Neural cell (in vitro differentiated cells): ENCODE measurements around the gene PXDN. TPM values are rescaled to one million over a fixed set of nuclear protein-coding genes. Genes with fewer than 3 reads are reported as not detected.

Source experiments
- H2AFZ ChIP-seq: fragments of 200-600, 300-800 bp; sonication (generic), shearing (Covaris generic); 2 replicates; pipeline ENCODE4 v1.6.0; 2014; ENCODE audit warnings: low read depth, mild to moderate bottlenecking, antibody characterized with exemption, low read length, moderate library complexity
- H3F3A ChIP-seq: fragments of 200-600 bp; shearing (Covaris generic); 2 replicates; pipeline ENCODE4 v1.6.1; 2016; ENCODE audit warnings: mild to moderate bottlenecking, moderate library complexity, mixed read lengths, antibody characterized with exemption, low read length; ENCODE audit not compliant: insufficient read depth, poor library complexity, severe bottlenecking
- H3K27ac ChIP-seq: fragments of 200-600, 300-800 bp; sonication (generic), shearing (Covaris generic); 2 replicates; pipeline ENCODE4 v1.5.1; 2014; ENCODE audit warnings: mild to moderate bottlenecking, low read length, moderate library complexity
- H3K27me3 ChIP-seq: fragments of 300-800, 200-600 bp; sonication (generic), shearing (Covaris generic); 2 replicates; pipeline ENCODE4 v1.6.0; 2014; ENCODE audit warnings: mild to moderate bottlenecking, low read depth, low read length, moderate library complexity; ENCODE audit not compliant: insufficient read depth
- H3K36me3 ChIP-seq: fragments of 300-800, 200-600 bp; sonication (generic), shearing (Covaris generic); 2 replicates; pipeline ENCODE4 v1.5.1; 2014; ENCODE audit warnings: mild to moderate bottlenecking, antibody characterized with exemption, low read length, moderate library complexity; ENCODE audit not compliant: insufficient read depth
- H3K4me2 ChIP-seq: fragments of 300-800, 200-600 bp; sonication (generic), shearing (Covaris generic); 2 replicates; pipeline ENCODE4 v1.6.0; 2014; ENCODE audit warnings: mild to moderate bottlenecking, low read length
- H3K4me3 ChIP-seq: fragments of 300-800, 200-600 bp; sonication (generic), shearing (Covaris generic); 2 replicates; pipeline ENCODE4 v1.5.1; 2014; ENCODE audit warnings: mild to moderate bottlenecking, low read length, moderate library complexity
- H3K79me2 ChIP-seq: fragments of 200-600 bp; shearing (Covaris generic); replicated peaks from 2 replicates; pipeline ENCODE4 v1.6.0; 2014; ENCODE audit warnings: mild to moderate bottlenecking, low read length, moderate library complexity; ENCODE audit not compliant: insufficient read depth
- H3K9ac ChIP-seq: fragments of 300-800, 200-600 bp; sonication (generic), shearing (Covaris generic); 2 replicates; pipeline ENCODE4 v1.6.1; 2016; ENCODE audit warnings: mild to moderate bottlenecking, low read length, mixed read lengths
- H3K9me2 ChIP-seq: fragments of 200-600 bp; shearing (Covaris generic); 2 replicates; pipeline ENCODE4 v1.6.1; 2016; ENCODE audit warnings: mild to moderate bottlenecking, low read length, mixed read lengths; ENCODE audit not compliant: insufficient read depth
- H3K9me3 ChIP-seq: fragments of 200-600, 300-800 bp; sonication (generic), shearing (Covaris generic); 2 replicates; pipeline ENCODE4 v1.6.1; 2016; ENCODE audit warnings: mild to moderate bottlenecking, mixed run types, low read length, moderate library complexity, mixed read lengths
- H4K20me1 ChIP-seq: fragments of 200-600 bp; shearing (Covaris generic); 2 replicates; pipeline ENCODE4 v1.6.1; 2016; ENCODE audit warnings: mild to moderate bottlenecking, mixed run types; ENCODE audit not compliant: insufficient read depth
- EP300 ChIP-seq: fragments of 450-650 bp; conservative IDR thresholded peaks from 2 replicates; pipeline ENCODE4 v1.6.1; 2014; ENCODE audit warnings: antibody characterized with exemption, mild to moderate bottlenecking, moderate library complexity; ENCODE audit not compliant: poor library complexity, severe bottlenecking
- EZH2 ChIP-seq: fragments of 200-600, 300-800 bp; shearing (Covaris generic), sonication (generic); IDR thresholded peaks from 2 replicates; pipeline ENCODE4 v1.6.1; 2014; ENCODE audit warnings: antibody characterized with exemption, low read length, borderline replicate concordance, mild to moderate bottlenecking; ENCODE audit not compliant: insufficient read depth, poor library complexity, severe bottlenecking
- MXI1 ChIP-seq: fragments of 450-650 bp; conservative IDR thresholded peaks from 2 replicates; pipeline ENCODE4 v1.6.1; 2014; ENCODE audit warnings: antibody characterized with exemption, mild to moderate bottlenecking; ENCODE audit not compliant: poor library complexity, severe bottlenecking
- POLR2AphosphoS5 ChIP-seq: IDR thresholded peaks from 2 replicates; pipeline ENCODE4 v1.6.1; 2012
- RAD21 ChIP-seq: fragments of 450-650 bp; conservative IDR thresholded peaks from 2 replicates; pipeline ENCODE4 v1.6.1; 2014; ENCODE audit warnings: antibody characterized with exemption, mild to moderate bottlenecking, moderate library complexity
- SMC3 ChIP-seq: fragments of 450-650 bp; conservative IDR thresholded peaks from 2 replicates; pipeline ENCODE4 v1.6.1; 2014; ENCODE audit warnings: antibody characterized with exemption, mild to moderate bottlenecking, moderate library complexity; ENCODE audit not compliant: poor library complexity
- TAF1 ChIP-seq: IDR thresholded peaks from 2 replicates; pipeline ENCODE4 v1.6.1; 2012; ENCODE audit warnings: low read depth
- polyA plus RNA-seq: library from polyadenylated mRNA; depleted of rRNA; stranded (reverse); fragments of >200 nt; gene quantifications from 2 replicates; pipeline ENCODE4 v1.2.3, GENCODE V29; 2014
- TF ChIP-seq, protein P1 (sequence below): fragments of 450-650 bp; IDR thresholded peaks from 2 replicates; pipeline ENCODE4 v1.5.1; 2014; ENCODE audit warnings: antibody characterized with exemption, mild to moderate bottlenecking, moderate library complexity; ENCODE audit not compliant: poor library complexity, severe bottlenecking
- TF ChIP-seq, protein P2 (sequence below): IDR thresholded peaks from 2 replicates; pipeline ENCODE4 v1.6.1; 2012; ENCODE audit warnings: borderline replicate concordance

Gene PXDN
- polyA plus RNA-seq, 1 donor from 2014 or later: 181 TPM

DNA sequence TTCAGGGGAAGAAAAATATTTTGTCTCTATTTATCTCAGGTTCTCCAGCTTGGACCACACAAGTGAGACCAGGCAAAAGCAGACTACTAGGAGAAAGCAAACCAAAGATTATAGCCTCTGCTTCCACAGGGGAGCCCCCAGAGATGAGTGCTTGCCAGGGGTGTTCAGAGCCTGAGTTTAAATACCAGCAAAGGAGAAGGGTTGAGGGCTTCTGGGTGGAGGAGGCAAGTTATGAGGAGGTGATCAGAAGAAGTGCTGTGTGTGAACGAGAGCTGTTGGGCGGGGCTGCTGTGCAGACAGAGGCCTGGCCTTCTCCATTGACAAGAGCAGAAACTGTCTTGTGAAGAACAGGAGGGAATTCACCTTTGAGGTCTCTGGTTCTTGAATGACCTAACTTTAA is 32.8 kb upstream of the PXDN start:
- no peak overlapping the region for H3K4me3 ChIP-seq
- no peaks in the 10 kb centered on the region for H4K20me1 ChIP-seq
- no peak overlapping the region for H3K27ac ChIP-seq
- H3K36me3 ChIP-seq: no peaks in the 10 kb centered on the region
- H3F3A ChIP-seq: no peaks in the 10 kb centered on the region
- no peak overlapping the region for H3K4me2 ChIP-seq
- no peaks in the 10 kb centered on the region for H3K9me2 ChIP-seq
- no peaks in the 10 kb centered on the region for H3K79me2 ChIP-seq
- TF ChIP-seq RAD21 (no peak), EZH2 (no peak)
- no peak overlapping the region for H3K9ac ChIP-seq
- no peaks in the 10 kb centered on the region for H3K9me3 ChIP-seq
- H2AFZ ChIP-seq: no peak overlapping the region
- no peaks in the 10 kb centered on the region for H3K27me3 ChIP-seq

DNA sequence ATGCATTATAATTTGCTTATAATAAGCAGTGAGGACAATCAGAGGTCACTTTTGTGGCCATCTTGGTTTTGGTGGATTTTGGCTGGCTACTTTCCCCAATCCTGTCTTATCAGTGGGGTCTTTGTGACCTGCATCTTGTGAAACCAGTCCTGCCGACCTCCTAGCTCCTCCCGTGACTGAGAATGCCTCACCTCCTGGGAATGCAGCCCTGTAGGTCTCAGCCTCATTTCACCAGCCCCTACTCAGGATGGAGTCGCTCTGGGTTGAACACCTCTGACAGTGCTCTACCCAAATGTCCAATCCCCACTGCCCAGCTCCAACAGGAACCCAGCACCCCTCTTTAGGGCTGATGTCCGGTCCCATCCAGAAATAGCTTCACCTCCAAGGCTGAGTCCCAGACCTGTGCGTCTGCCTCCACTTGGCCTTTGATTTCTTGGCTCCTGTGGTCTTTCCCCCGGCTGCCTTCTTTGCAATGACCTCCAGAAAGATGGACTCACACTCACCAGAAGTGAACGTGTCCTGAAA is 31.3 kb upstream of the PXDN start:
- no peak overlapping the region for H3K9ac ChIP-seq
- H2AFZ ChIP-seq: no peak overlapping the region
- H3K4me3 ChIP-seq: no peak overlapping the region
- H3K27ac ChIP-seq: no peak overlapping the region
- no peaks in the 10 kb centered on the region for H3K27me3 ChIP-seq
- H3K9me2 ChIP-seq: no peaks in the 10 kb centered on the region
- H4K20me1 ChIP-seq: no peaks in the 10 kb centered on the region
- no peaks in the 10 kb centered on the region for H3K36me3 ChIP-seq
- H3K4me2 ChIP-seq: no peak overlapping the region
- H3F3A ChIP-seq: no peaks in the 10 kb centered on the region
- TF ChIP-seq EZH2: no peak
- TF ChIP-seq, protein P1, sequence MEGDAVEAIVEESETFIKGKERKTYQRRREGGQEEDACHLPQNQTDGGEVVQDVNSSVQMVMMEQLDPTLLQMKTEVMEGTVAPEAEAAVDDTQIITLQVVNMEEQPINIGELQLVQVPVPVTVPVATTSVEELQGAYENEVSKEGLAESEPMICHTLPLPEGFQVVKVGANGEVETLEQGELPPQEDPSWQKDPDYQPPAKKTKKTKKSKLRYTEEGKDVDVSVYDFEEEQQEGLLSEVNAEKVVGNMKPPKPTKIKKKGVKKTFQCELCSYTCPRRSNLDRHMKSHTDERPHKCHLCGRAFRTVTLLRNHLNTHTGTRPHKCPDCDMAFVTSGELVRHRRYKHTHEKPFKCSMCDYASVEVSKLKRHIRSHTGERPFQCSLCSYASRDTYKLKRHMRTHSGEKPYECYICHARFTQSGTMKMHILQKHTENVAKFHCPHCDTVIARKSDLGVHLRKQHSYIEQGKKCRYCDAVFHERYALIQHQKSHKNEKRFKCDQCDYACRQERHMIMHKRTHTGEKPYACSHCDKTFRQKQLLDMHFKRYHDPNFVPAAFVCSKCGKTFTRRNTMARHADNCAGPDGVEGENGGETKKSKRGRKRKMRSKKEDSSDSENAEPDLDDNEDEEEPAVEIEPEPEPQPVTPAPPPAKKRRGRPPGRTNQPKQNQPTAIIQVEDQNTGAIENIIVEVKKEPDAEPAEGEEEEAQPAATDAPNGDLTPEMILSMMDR: no peak
- no peak for TF ChIP-seq RAD21
- TF ChIP-seq TAF1: no peak
- TF ChIP-seq SMC3: no peak
- TF ChIP-seq POLR2AphosphoS5: no peak
- TF ChIP-seq, protein P2, sequence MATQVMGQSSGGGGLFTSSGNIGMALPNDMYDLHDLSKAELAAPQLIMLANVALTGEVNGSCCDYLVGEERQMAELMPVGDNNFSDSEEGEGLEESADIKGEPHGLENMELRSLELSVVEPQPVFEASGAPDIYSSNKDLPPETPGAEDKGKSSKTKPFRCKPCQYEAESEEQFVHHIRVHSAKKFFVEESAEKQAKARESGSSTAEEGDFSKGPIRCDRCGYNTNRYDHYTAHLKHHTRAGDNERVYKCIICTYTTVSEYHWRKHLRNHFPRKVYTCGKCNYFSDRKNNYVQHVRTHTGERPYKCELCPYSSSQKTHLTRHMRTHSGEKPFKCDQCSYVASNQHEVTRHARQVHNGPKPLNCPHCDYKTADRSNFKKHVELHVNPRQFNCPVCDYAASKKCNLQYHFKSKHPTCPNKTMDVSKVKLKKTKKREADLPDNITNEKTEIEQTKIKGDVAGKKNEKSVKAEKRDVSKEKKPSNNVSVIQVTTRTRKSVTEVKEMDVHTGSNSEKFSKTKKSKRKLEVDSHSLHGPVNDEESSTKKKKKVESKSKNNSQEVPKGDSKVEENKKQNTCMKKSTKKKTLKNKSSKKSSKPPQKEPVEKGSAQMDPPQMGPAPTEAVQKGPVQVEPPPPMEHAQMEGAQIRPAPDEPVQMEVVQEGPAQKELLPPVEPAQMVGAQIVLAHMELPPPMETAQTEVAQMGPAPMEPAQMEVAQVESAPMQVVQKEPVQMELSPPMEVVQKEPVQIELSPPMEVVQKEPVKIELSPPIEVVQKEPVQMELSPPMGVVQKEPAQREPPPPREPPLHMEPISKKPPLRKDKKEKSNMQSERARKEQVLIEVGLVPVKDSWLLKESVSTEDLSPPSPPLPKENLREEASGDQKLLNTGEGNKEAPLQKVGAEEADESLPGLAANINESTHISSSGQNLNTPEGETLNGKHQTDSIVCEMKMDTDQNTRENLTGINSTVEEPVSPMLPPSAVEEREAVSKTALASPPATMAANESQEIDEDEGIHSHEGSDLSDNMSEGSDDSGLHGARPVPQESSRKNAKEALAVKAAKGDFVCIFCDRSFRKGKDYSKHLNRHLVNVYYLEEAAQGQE: no peak
- TF ChIP-seq MXI1: no peak
- TF ChIP-seq EP300: no peak
- no peaks in the 10 kb centered on the region for H3K9me3 ChIP-seq
- H3K79me2 ChIP-seq: no peaks in the 10 kb centered on the region

DNA sequence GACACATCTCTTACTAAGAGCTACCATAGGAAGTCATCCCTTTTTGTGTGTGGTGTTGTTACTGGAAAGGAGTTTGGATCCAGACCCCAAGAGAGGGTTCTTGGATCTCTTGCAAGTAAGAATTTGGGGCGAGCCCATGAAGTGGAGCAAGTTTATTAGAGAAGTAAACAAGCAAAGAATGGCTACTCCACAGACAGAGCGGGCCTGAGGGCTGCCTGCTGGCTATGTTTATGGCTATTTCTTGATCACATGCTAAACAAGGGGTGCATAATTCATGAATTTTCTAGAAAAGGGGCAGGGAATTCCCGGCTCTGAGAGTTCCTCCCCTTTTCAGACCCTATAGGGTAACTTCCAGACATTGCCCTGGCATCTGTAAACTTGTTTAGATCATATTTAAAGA is 30.6 kb upstream of the PXDN start:
- Histone ChIP-seq H3K9me3 (no peaks in the 10 kb centered on the region), H2AFZ (no peak overlapping the region), H3K36me3 (no peaks in the 10 kb centered on the region), H3K27ac (no peak overlapping the region), H3K9ac (no peak overlapping the region), H3K27me3 (no peaks in the 10 kb centered on the region), H3K79me2 (no peaks in the 10 kb centered on the region), H3F3A (no peaks in the 10 kb centered on the region), H3K9me2 (no peaks in the 10 kb centered on the region), H4K20me1 (no peaks in the 10 kb centered on the region), H3K4me3 (no peak overlapping the region), H3K4me2 (no peak overlapping the region)
- TF ChIP-seq SMC3: no peak
- TF ChIP-seq RAD21: no peak
- TF ChIP-seq, protein P2: no peak
- no peak for TF ChIP-seq POLR2AphosphoS5
- no peak for TF ChIP-seq MXI1
- no peak for TF ChIP-seq EZH2
